ENCODE results near the gene MYL10.
"Not testable (repeated sequence)": the region's sequence is repeated elsewhere in the genome, so short reads cannot be mapped to it uniquely, and the experiment has no call there.

- not testable (repeated sequence) for TF ChIP-seq KDM1A (IDR thresholded peaks at IDR 0.05; ENCODE audit: borderline replicate concordance, low read length); RAD21 (IDR thresholded peaks at IDR 0.05 in 1 of 2, conservative IDR thresholded peaks at IDR 0.05 in 1 of 2; ENCODE audit: low read depth in 2 of 2, low read length in 2 of 2); CTCF (IDR thresholded peaks at IDR 0.05; ENCODE audit: control extremely low read depth in 1 of 3, insufficient read depth in 1 of 3, low read depth in 1 of 3, low read length in 3 of 3); GABPA (IDR thresholded peaks at IDR 0.05; ENCODE audit: borderline replicate concordance, insufficient read depth, low read length); RXRA (IDR thresholded peaks at IDR 0.05; ENCODE audit: insufficient read depth, low read depth, low read length); EP300 (IDR thresholded peaks at IDR 0.05; ENCODE audit: borderline replicate concordance in 1 of 2, low read depth in 2 of 2, low read length in 2 of 2); SIN3A (conservative IDR thresholded peaks at IDR 0.05 in 1 of 2, IDR thresholded peaks at IDR 0.05 in 1 of 2; ENCODE audit: low read depth in 1 of 2, low read length in 2 of 2); TCF12 (IDR thresholded peaks at IDR 0.05; ENCODE audit: low read depth, low read length)
Observed at GRCh38 chr7:101647876-101648275, 18.8 kb upstream of the MYL10 start.
